ENCODE results near the gene STXBP5L. TPM values are rescaled to one million over a fixed set of nuclear protein-coding genes. Genes with fewer than 3 reads are reported as not detected.

STXBP5L gene
- total RNA-seq, 2 donors from 2014 or later: 0.07 TPM; not detected in 1

GRCh38 chr3:121424549-121424948, 516.5 kb downstream of the STXBP5L start:
- H3K27ac ChIP-seq: no peak overlapping the region
- H3K9me3 ChIP-seq: no peaks in the 10 kb centered on the region
- DNase-seq (ENCODE audit: low spot score) (no peak), ATAC-seq (ENCODE audit: insufficient number of reproducible peaks, low FRiP score, low read depth) (no peak)
- no peak overlapping the region for H3K4me3 ChIP-seq
- TF ChIP-seq, protein P1, sequence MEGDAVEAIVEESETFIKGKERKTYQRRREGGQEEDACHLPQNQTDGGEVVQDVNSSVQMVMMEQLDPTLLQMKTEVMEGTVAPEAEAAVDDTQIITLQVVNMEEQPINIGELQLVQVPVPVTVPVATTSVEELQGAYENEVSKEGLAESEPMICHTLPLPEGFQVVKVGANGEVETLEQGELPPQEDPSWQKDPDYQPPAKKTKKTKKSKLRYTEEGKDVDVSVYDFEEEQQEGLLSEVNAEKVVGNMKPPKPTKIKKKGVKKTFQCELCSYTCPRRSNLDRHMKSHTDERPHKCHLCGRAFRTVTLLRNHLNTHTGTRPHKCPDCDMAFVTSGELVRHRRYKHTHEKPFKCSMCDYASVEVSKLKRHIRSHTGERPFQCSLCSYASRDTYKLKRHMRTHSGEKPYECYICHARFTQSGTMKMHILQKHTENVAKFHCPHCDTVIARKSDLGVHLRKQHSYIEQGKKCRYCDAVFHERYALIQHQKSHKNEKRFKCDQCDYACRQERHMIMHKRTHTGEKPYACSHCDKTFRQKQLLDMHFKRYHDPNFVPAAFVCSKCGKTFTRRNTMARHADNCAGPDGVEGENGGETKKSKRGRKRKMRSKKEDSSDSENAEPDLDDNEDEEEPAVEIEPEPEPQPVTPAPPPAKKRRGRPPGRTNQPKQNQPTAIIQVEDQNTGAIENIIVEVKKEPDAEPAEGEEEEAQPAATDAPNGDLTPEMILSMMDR (IDR thresholded peaks at IDR 0.05): no peak
- H3K27me3 ChIP-seq (replicated peaks; ENCODE audit: insufficient read depth): no peaks in the 10 kb centered on the region
- H3K4me1 ChIP-seq (ENCODE audit: control insufficient read depth in 1 of 2, low read depth in 2 of 2): no peaks in the 10 kb centered on the region
- no peaks in the 10 kb centered on the region for H3K36me3 ChIP-seq

- H3K4me1 ChIP-seq (ENCODE audit: control insufficient read depth in 1 of 2, low read depth in 2 of 2): no peaks in the 10 kb centered on the region
- no peaks in the 10 kb centered on the region for H3K36me3 ChIP-seq
- no peaks in the 10 kb centered on the region for H3K27me3 ChIP-seq (replicated peaks; ENCODE audit: insufficient read depth)
- no peak overlapping the region for H3K4me3 ChIP-seq
- H3K27ac ChIP-seq: no peak overlapping the region
- TF ChIP-seq, protein P1 (IDR thresholded peaks at IDR 0.05): no peak
- DNase-seq (ENCODE audit: low spot score): no peak
- no peak for ATAC-seq (ENCODE audit: insufficient number of reproducible peaks, low FRiP score, low read depth)
- H3K9me3 ChIP-seq: no peaks in the 10 kb centered on the region
Observed at GRCh38 chr3:121430664-121431215, 522.7 kb downstream of the STXBP5L start.

GRCh38 chr3:121431726-121432517, 523.9 kb downstream of the STXBP5L start:
- no peaks in the 10 kb centered on the region for H3K9me3 ChIP-seq
- H3K4me3 ChIP-seq: peak overlapping the region; percentile 63
- ATAC-seq (ENCODE audit: insufficient number of reproducible peaks, low FRiP score, low read depth): no peak
- H3K27ac ChIP-seq: no peak overlapping the region
- DNase-seq (ENCODE audit: low spot score): no peak
- TF ChIP-seq, protein P1 (IDR thresholded peaks at IDR 0.05): no peak
- H3K36me3 ChIP-seq: no peaks in the 10 kb centered on the region
- no peaks in the 10 kb centered on the region for H3K27me3 ChIP-seq (replicated peaks; ENCODE audit: insufficient read depth)
- no peaks in the 10 kb centered on the region for H3K4me1 ChIP-seq (ENCODE audit: control insufficient read depth in 1 of 2, low read depth in 2 of 2)

DNA sequence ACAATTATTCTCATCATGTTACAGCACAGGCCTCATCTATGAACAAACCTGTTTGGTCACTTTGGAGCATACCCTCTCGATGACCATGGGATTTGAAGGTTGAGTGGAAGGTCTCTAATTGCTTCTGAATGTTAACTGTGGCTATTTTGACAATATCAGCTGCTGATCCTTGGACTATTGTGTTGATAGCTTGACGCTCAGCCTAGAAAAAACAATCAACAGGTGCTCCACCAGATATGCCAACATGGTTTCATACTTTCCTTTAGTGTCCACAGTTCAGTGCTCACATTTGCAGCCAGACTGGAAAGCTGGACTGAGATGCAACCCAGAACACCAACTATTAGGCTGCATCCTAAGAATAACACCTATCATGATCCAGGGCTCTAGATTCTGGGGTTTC, 528.1 kb downstream of the STXBP5L start:
- Histone ChIP-seq H3K4me1 (ENCODE audit: control insufficient read depth in 1 of 2, low read depth in 2 of 2) (no peaks in the 10 kb centered on the region), H3K36me3 (no peaks in the 10 kb centered on the region), H3K9me3 (no peaks in the 10 kb centered on the region), H3K27ac (no peak overlapping the region), H3K4me3 (no peak overlapping the region), H3K27me3 (replicated peaks; ENCODE audit: insufficient read depth) (no peaks in the 10 kb centered on the region)
- no peak for ATAC-seq (ENCODE audit: insufficient number of reproducible peaks, low FRiP score, low read depth)
- TF ChIP-seq, protein P1 (IDR thresholded peaks at IDR 0.05): no peak
- no peak for DNase-seq (ENCODE audit: low spot score)

DNA sequence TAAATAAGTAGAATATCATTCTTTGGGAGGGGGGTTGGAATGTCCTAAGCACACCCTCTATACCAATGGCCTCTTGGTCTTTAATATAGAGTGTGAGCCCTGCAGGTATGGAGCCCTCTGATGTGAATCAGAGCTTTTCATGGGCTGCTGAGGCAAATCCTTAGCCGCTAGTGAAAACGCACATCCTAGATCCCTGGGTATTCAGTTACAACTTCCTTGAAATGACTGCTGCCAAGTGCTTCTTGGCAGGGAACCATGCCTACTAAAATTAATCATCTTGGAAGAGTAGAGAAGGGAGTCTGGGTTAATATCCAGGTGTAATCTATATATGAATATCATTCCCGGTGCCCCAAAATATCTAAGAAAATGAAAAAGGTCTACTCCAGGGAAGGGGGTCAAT, 528.6 kb downstream of the STXBP5L start:
- H3K36me3 ChIP-seq: no peaks in the 10 kb centered on the region

More for the DNA sequence above, 528.6 kb downstream of the STXBP5L start:
- H3K9me3 ChIP-seq: no peaks in the 10 kb centered on the region
- ATAC-seq (ENCODE audit: insufficient number of reproducible peaks, low FRiP score, low read depth) (no peak), DNase-seq (ENCODE audit: low spot score) (no peak)
- no peaks in the 10 kb centered on the region for H3K4me1 ChIP-seq (ENCODE audit: control insufficient read depth in 1 of 2, low read depth in 2 of 2)
- TF ChIP-seq, protein P1 (IDR thresholded peaks at IDR 0.05): no peak
- H3K4me3 ChIP-seq: no peak overlapping the region
- H3K27me3 ChIP-seq (replicated peaks; ENCODE audit: insufficient read depth): no peaks in the 10 kb centered on the region
- H3K27ac ChIP-seq: no peak overlapping the region

Measured in thoracic aorta (tissue), 2 donors.